ENCODE measurements around the gene FAM204A. TPM values are rescaled to one million over a fixed set of nuclear protein-coding genes. Genes with fewer than 3 reads are reported as not detected.

Gene FAM204A
- total RNA-seq, 2 donors from 2014 or later, result 53.9 to 62.0 TPM

- peaks cover 57% of the 10 kb centered on the region for H3K27me3 Mint-ChIP-seq
- H3K4me1 Mint-ChIP-seq, result no peaks in the 10 kb centered on the region
- H3K4me3 Mint-ChIP-seq, result no peak overlapping the region
- peaks cover 5% of the 10 kb centered on the region for H3K36me3 Mint-ChIP-seq (ENCODE audit: low read depth)
- no peaks in the 10 kb centered on the region for H3K9me3 ChIP-seq (ENCODE audit: control insufficient read depth, low read length, poor library complexity, severe bottlenecking)
- H3K27ac Mint-ChIP-seq, result no peak overlapping the region
- DNase-seq (no peak), ATAC-seq (no peak)
These were observed 51.6 kb downstream of the FAM204A start for GRCh38 chr10:118290471-118290995.

- Mint-ChIP-seq H3K27ac (no peak overlapping the region), H3K27me3 (peaks cover 49% of the 10 kb centered on the region), H3K4me3 (no peak overlapping the region), H3K36me3 (ENCODE audit: low read depth) (no peaks in the 10 kb centered on the region), H3K4me1 (no peaks in the 10 kb centered on the region)
- H3K9me3 ChIP-seq (ENCODE audit: control insufficient read depth, low read length, poor library complexity, severe bottlenecking), result no peaks in the 10 kb centered on the region
- DNase-seq, result no peak
- ATAC-seq, result no peak
These were observed 54.9 kb downstream of the FAM204A start for GRCh38 chr10:118287076-118287806.

GRCh38 chr10:118286051-118286838 is 55.9 kb downstream of the FAM204A start:
- Mint-ChIP-seq H3K27me3 (peaks cover 44% of the 10 kb centered on the region), H3K36me3 (ENCODE audit: low read depth) (no peaks in the 10 kb centered on the region), H3K4me3 (no peak overlapping the region), H3K27ac (no peak overlapping the region), H3K4me1 (no peaks in the 10 kb centered on the region)
- H3K9me3 ChIP-seq (ENCODE audit: control insufficient read depth, low read length, poor library complexity, severe bottlenecking), result no peaks in the 10 kb centered on the region
- no peak for ATAC-seq
- DNase-seq, result no peak

- peaks cover 33% of the 10 kb centered on the region for H3K27me3 Mint-ChIP-seq
- H3K4me3 Mint-ChIP-seq, result no peak overlapping the region
- no peak for ATAC-seq
- no peaks in the 10 kb centered on the region for H3K9me3 ChIP-seq (ENCODE audit: control insufficient read depth, low read length, poor library complexity, severe bottlenecking)
- no peaks in the 10 kb centered on the region for H3K4me1 Mint-ChIP-seq
- H3K27ac Mint-ChIP-seq, result no peak overlapping the region
- no peaks in the 10 kb centered on the region for H3K36me3 Mint-ChIP-seq (ENCODE audit: low read depth)
- no peak for DNase-seq
These were observed 59.5 kb downstream of the FAM204A start for GRCh38 chr10:118282670-118283069.

GRCh38 chr10:118278649-118279048 is 63.5 kb downstream of the FAM204A start:
- ATAC-seq (no peak), DNase-seq (no peak)
- Mint-ChIP-seq H3K27me3 (peaks cover 2% of the 10 kb centered on the region), H3K27ac (no peak overlapping the region), H3K4me1 (no peaks in the 10 kb centered on the region), H3K36me3 (ENCODE audit: low read depth) (no peaks in the 10 kb centered on the region), H3K4me3 (no peak overlapping the region)
- H3K9me3 ChIP-seq (ENCODE audit: control insufficient read depth, low read length, poor library complexity, severe bottlenecking), result no peaks in the 10 kb centered on the region

GRCh38 chr10:118277871-118278270 is 64.3 kb downstream of the FAM204A start:
- Mint-ChIP-seq H3K4me3 (no peak overlapping the region), H3K27ac (no peak overlapping the region), H3K27me3 (no peaks in the 10 kb centered on the region), H3K4me1 (no peaks in the 10 kb centered on the region), H3K36me3 (ENCODE audit: low read depth) (no peaks in the 10 kb centered on the region)
- H3K9me3 ChIP-seq (ENCODE audit: control insufficient read depth, low read length, poor library complexity, severe bottlenecking), result no peaks in the 10 kb centered on the region
- ATAC-seq, result no peak
- DNase-seq, result no peak

GRCh38 chr10:118276727-118277126 is 65.4 kb downstream of the FAM204A start:
- H3K4me1 Mint-ChIP-seq, result no peaks in the 10 kb centered on the region
- peaks cover 8% of the 10 kb centered on the region for H3K27me3 Mint-ChIP-seq
- ATAC-seq (no peak), DNase-seq (no peak)
- no peaks in the 10 kb centered on the region for H3K9me3 ChIP-seq (ENCODE audit: control insufficient read depth, low read length, poor library complexity, severe bottlenecking)
- no peaks in the 10 kb centered on the region for H3K36me3 Mint-ChIP-seq (ENCODE audit: low read depth)
- H3K4me3 Mint-ChIP-seq, result no peak overlapping the region
- H3K27ac Mint-ChIP-seq, result no peak overlapping the region

GRCh38 chr10:118276204-118276603 is 65.9 kb downstream of the FAM204A start:
- Mint-ChIP-seq H3K36me3 (ENCODE audit: low read depth) (no peaks in the 10 kb centered on the region), H3K4me3 (no peak overlapping the region), H3K27me3 (peaks cover 13% of the 10 kb centered on the region), H3K4me1 (no peaks in the 10 kb centered on the region), H3K27ac (no peak overlapping the region)
- no peaks in the 10 kb centered on the region for H3K9me3 ChIP-seq (ENCODE audit: control insufficient read depth, low read length, poor library complexity, severe bottlenecking)
- no peak for DNase-seq
- no peak for ATAC-seq

- H3K9me3 ChIP-seq (ENCODE audit: control insufficient read depth, low read length, poor library complexity, severe bottlenecking), result no peaks in the 10 kb centered on the region
- DNase-seq, result no peak
- Mint-ChIP-seq H3K4me1 (no peaks in the 10 kb centered on the region), H3K36me3 (ENCODE audit: low read depth) (no peaks in the 10 kb centered on the region), H3K27ac (no peak overlapping the region), H3K4me3 (no peak overlapping the region), H3K27me3 (peaks cover 34% of the 10 kb centered on the region)
- no peak for ATAC-seq
These were observed 68.5 kb downstream of the FAM204A start for GRCh38 chr10:118273662-118274061.

- H3K9me3 ChIP-seq (ENCODE audit: control insufficient read depth, low read length, poor library complexity, severe bottlenecking), result no peaks in the 10 kb centered on the region
- Mint-ChIP-seq H3K4me1 (no peaks in the 10 kb centered on the region), H3K27ac (no peak overlapping the region), H3K4me3 (no peak overlapping the region), H3K27me3 (peaks cover 43% of the 10 kb centered on the region), H3K36me3 (ENCODE audit: low read depth) (no peaks in the 10 kb centered on the region)
- DNase-seq, result no peak
- ATAC-seq, result no peak
These were observed 69.4 kb downstream of the FAM204A start for GRCh38 chr10:118272767-118273166.

GRCh38 chr10:118272149-118272721 is 69.9 kb downstream of the FAM204A start:
- Mint-ChIP-seq H3K27me3 (peaks cover 48% of the 10 kb centered on the region), H3K27ac (no peak overlapping the region), H3K4me1 (no peaks in the 10 kb centered on the region), H3K4me3 (no peak overlapping the region), H3K36me3 (ENCODE audit: low read depth) (no peaks in the 10 kb centered on the region)
- H3K9me3 ChIP-seq (ENCODE audit: control insufficient read depth, low read length, poor library complexity, severe bottlenecking), result no peaks in the 10 kb centered on the region
- DNase-seq (no peak), ATAC-seq (no peak)

- DNase-seq (no peak), ATAC-seq (no peak)
- H3K27ac Mint-ChIP-seq, result no peak overlapping the region
- H3K36me3 Mint-ChIP-seq (ENCODE audit: low read depth), result no peaks in the 10 kb centered on the region
- H3K27me3 Mint-ChIP-seq, result peaks cover 54% of the 10 kb centered on the region
- H3K4me1 Mint-ChIP-seq, result no peaks in the 10 kb centered on the region
- H3K4me3 Mint-ChIP-seq, result no peak overlapping the region
- no peaks in the 10 kb centered on the region for H3K9me3 ChIP-seq (ENCODE audit: control insufficient read depth, low read length, poor library complexity, severe bottlenecking)
These were observed 70.5 kb downstream of the FAM204A start for GRCh38 chr10:118271671-118272070.

GRCh38 chr10:118266098-118266748 is 75.9 kb downstream of the FAM204A start:
- H3K4me3 Mint-ChIP-seq, result no peak overlapping the region
- peaks cover 88% of the 10 kb centered on the region for H3K27me3 Mint-ChIP-seq
- no peaks in the 10 kb centered on the region for H3K4me1 Mint-ChIP-seq
- no peaks in the 10 kb centered on the region for H3K9me3 ChIP-seq (ENCODE audit: control insufficient read depth, low read length, poor library complexity, severe bottlenecking)
- H3K36me3 Mint-ChIP-seq (ENCODE audit: low read depth), result no peaks in the 10 kb centered on the region
- H3K27ac Mint-ChIP-seq, result no peak overlapping the region
- no peak for ATAC-seq
- no peak for DNase-seq

All from T-helper 17 cell (primary cell).